Measurements from ENCODE around the gene PCDHB5.
"Not testable (repeated sequence)": the region's sequence is repeated elsewhere in the genome, so short reads cannot be mapped to it uniquely, and the experiment has no call there.

GRCh38 chr5:141157901-141158300 lies 22.9 kb downstream of the PCDHB5 start:
- TF ChIP-seq CTCF (IDR thresholded peaks at IDR 0.05; ENCODE audit: insufficient read depth, low read depth, low read length); EZH2 (IDR thresholded peaks at IDR 0.05; ENCODE audit: insufficient read depth, low read length): not testable (repeated sequence)
